GM21619 (cell line): ENCODE measurements around the gene SPATA9.

Source experiments
- ATAC-seq: cut with Tn5 transposase; IDR thresholded peaks from one replicate; pipeline ENCODE4 v1.9.1; 2021; ENCODE audit not compliant: unreplicated experiment

The SPATA9 gene

GRCh38 chr5:95682891-95683290 lies at the start of gene SPATA9:
Gene SPATA9 (minus strand): TSS chr5:95682991. CDS start chr5:95682854, 137 bp downstream.
- no peak for ATAC-seq

GRCh38 chr5:95731571-95732554 lies 49.1 kb upstream of the SPATA9 start:
- ATAC-seq = peak; percentile 25

- ATAC-seq = peak; percentile 37
Measured at GRCh38 chr5:95730730-95731570, 48.2 kb upstream of the SPATA9 start, which contains the start of gene RHOBTB3. Gene RHOBTB3 (plus strand): TSS chr5:95731336. CDS start chr5:95731683, 347 bp downstream.

GRCh38 chr5:95730011-95730700 lies 47.4 kb upstream of the SPATA9 start:
- no peak for ATAC-seq

- ATAC-seq = no peak
Measured at GRCh38 chr5:95729115-95730010, 46.6 kb upstream of the SPATA9 start.

GRCh38 chr5:95728494-95729114 lies 45.8 kb upstream of the SPATA9 start:
- no peak for ATAC-seq

- ATAC-seq = peak; percentile 28
Measured at GRCh38 chr5:95727764-95728191, 45.0 kb upstream of the SPATA9 start.

GRCh38 chr5:95726811-95727763 lies 44.3 kb upstream of the SPATA9 start:
- no peak for ATAC-seq

- no peak for ATAC-seq
Measured at GRCh38 chr5:95725937-95726810, 43.4 kb upstream of the SPATA9 start.

GRCh38 chr5:95725071-95725820 lies 42.5 kb upstream of the SPATA9 start:
- ATAC-seq = no peak

GRCh38 chr5:95723632-95724369 lies 41.0 kb upstream of the SPATA9 start:
- no peak for ATAC-seq

- no peak for ATAC-seq
Measured at GRCh38 chr5:95721582-95722295, 38.9 kb upstream of the SPATA9 start.

- no peak for ATAC-seq
Measured at GRCh38 chr5:95720094-95720786, 37.4 kb upstream of the SPATA9 start.

GRCh38 chr5:95718738-95719137 lies 35.9 kb upstream of the SPATA9 start:
- ATAC-seq = no peak

- peak; percentile 88 for ATAC-seq
Measured at GRCh38 chr5:95718203-95718602, 35.4 kb upstream of the SPATA9 start.
